HG03103 (cell line): ENCODE results near the gene TMEM132C.
"Not testable (repeated sequence)": the region's sequence is repeated elsewhere in the genome, so short reads cannot be mapped to it uniquely, and the experiment has no call there.

ENCODE experiments used
- ATAC-seq: cut with Tn5 transposase; IDR thresholded peaks from one replicate; pipeline ENCODE4 v1.9.1; 2021; ENCODE audit warnings: low read depth; ENCODE audit not compliant: unreplicated experiment

TMEM132C gene

DNA sequence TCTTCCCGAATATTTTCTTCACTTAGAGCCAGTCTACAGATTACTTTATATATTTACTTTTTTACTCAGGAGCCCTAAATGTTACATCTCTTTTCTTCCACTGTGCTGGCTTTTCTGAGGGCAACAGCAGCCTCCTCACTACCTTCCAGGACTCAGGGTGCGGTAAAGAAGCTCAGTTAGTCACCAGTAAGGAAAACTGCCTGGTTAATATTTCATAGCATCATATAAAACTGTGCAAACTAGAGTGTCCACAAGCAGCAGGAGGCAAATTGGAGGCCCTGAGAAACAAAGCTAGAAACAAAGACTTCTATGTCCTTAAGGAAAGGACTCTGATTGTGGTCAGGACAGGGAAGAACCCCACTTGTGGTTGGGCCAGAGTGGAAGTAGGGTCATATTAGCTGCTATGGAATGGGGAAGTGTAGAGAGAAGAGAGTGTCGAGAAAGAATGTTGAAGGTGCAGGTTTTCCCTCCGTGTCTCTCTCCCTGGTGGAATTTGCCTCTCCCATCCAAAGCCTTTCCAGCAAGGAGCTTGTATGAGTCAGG lies 336.7 kb downstream of the TMEM132C start:
- ATAC-seq: no peak

DNA sequence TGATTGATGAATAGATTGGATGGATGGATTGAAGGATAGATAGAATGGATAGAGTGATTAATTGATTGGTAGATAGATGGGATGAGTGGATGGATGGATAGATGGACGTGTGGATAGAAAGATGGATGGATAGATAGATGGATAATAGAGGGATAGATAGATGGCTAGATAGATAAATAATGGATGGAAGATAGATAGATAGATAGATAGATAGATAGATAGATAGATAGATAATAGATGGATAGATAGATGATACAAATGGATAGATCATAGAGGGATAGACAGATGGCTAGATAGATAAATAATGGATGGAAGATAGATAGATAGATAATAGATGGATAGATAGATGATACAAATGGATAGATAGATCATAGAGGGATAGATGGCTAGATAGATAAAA lies 337.2 kb downstream of the TMEM132C start:
- not testable (repeated sequence) for ATAC-seq

DNA sequence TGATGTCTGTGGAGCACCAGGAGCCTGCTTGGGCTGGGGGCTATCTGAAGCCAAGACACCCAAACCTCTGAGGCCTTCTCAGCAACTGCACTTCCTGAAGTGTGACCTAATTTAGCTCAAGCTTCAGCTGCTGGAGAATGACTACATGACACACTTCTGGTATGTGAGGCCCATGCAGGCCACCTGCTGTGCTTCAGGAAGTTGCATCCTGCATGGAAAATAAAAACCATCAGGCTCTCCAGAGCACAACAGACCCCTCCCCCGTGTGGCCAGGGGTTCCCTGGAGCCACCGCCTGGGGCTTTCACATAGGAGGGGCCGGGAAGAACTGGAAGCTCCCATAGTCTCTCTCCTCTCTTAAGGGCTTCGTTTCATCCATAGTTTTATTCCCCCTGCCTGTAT lies 339.1 kb downstream of the TMEM132C start:
- no peak for ATAC-seq

DNA sequence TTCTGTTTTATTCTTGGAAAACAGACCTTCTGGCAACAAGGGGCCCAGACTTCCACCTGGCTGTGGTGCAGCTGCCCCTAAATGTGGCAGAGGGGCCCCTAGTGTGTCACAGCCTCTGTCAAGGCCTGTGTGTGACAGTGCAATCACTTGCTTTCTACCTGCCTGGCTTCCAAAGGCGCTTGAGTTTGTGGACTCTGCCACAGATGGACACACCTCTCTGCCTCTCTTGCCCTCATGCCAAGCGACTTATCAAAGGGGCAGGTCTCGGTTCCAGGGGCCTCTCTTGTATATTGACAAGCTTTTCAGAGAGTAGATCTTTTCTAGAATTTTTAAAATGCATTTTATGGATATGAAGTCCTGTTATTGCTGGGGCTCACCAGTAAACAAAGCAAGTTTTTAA lies 339.6 kb downstream of the TMEM132C start:
- ATAC-seq: no peak

DNA sequence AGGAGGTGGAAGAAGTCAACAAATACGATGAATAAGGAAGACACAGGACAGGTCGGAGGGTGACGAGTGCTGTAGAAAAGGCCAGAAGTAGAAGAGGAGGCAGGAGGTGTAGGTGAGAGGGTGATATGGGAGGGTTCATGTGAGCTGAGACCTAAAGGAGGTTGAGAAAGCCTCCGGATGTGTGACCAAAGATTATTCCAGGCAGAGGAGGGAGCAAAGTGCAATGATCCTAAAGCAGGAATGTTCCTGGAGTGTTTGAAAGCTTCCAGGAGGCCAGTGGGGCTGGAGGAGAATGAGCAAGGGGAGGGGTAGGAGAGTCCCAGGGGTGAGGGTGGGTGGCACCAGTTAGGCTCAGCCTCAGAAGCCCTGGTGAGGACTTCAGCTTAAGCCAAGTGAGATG lies 340.0 kb downstream of the TMEM132C start:
- no peak for ATAC-seq

DNA sequence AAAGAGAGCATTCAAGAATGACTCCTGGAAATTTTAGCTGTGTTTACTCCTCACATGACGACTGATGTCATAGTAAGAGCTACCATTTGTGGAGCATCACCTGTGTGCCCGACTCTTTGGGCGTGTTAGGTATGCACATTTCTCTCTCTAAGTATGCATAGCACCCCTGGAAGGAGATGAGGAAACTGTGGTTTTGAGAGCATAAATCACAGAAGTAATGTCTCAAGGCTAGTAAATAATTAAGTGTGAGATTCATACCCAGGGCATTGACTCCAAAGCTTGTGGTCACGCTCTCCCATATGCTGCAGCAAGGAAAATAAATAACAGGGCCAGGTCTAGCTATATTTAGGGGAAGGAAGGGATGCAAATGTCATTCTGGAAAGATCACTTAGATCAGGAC lies 340.7 kb downstream of the TMEM132C start:
- ATAC-seq: no peak

DNA sequence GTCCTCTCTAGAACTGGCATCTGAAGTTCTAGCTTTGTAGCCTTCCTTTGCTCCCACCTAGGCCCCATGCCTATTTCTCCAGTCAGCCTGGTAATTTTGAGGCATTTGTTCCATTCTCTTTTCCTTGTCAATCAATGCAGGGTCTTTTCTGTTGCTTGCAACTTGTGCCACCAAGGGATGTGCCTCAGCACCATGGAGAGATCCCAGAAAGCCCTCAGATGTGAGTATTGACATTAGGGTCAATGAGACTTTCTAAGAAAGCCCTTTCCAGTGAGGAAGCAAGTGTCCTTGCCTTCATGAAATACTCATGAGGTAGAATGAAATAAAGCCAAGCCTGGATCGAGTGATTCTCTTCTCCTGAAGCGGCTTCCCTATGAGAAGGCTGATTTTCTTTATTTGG lies 342.9 kb downstream of the TMEM132C start:
- no peak for ATAC-seq

DNA sequence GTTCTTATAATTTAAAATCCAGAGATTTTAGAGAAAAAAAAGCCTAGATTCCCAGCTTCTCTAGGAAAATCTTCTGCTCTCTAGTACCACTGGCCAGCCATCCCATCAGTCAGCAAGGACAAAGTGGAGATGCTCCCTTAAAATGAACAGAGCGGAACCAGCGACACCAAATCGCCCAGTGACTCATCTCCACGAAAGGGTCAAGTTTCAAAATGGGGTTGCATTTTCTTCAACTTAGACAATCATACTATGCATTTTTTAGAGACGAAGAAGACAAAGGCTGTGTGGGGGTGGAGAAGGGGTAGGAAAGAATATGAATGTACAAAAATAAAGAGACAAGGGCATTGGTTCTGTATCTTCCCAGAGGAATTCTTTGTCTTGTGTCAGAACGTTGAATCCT lies 344.8 kb downstream of the TMEM132C start:
- no peak for ATAC-seq

DNA sequence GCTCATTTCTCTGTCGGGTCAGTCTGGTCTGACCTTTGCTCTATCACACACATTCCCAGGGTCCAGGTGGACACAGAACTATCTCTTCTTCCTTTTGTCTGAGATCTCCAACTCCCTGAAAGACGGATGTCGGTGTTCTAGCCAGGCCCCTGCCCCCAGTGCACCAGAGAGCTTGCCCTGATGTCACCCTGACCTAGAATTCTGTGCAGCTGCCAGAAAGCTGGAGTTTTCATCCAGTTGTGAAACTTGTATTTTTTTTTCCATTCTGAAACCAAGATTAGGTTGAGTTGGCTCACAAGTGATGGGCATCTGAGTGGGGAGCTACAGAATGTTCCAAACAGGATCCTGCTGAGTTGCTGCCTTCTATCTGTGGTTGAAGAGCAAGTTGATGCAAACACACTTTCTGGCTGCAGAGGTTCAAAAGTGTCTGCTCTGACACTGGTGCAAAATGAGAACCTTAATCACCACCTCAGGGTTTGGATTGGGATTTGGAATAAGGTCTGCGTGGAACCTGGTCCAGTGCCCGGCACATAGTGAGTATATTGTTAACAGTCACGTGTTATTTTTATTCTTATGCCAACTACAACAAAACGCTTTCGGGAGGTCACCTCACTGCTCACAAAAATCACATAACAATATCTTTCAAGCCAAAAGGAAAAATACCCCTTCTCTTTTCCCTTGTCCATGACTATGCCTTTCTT lies 345.3 kb downstream of the TMEM132C start:
- no peak for ATAC-seq

DNA sequence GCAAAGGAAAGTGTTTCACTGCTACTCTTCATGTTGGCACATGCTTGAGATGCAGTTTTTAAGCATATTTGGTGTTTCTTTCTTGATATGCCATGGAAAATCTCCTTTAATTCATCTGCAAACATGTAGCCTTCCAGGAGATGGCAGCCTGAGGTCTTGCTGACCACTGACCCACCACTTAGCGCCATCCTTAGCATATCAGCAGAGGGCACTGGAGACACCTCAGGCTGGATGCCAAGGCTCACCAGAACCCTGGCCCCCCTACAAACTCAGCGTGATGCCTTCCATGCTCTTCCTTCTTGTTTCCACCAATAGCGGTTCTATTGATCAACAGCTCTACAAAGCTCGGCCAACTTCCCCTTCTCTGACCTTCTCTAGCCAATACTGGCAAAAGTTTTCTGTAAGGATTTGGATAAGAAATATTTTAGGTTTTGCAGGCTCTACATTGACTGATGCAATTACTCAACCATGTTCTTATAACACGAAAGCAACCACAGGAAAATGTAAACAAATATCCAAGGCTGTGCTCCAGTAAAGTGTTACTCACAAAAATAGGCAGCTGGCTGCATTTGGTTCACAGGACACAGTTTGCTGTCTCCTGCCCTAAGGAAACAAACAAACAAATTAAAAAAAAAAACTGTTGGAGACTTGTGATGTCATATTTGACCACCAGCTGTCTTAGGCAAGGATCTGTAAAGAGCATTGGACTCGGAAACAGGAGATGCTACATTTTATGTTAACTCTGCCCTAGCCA lies 347.0 kb downstream of the TMEM132C start:
- ATAC-seq: no peak

DNA sequence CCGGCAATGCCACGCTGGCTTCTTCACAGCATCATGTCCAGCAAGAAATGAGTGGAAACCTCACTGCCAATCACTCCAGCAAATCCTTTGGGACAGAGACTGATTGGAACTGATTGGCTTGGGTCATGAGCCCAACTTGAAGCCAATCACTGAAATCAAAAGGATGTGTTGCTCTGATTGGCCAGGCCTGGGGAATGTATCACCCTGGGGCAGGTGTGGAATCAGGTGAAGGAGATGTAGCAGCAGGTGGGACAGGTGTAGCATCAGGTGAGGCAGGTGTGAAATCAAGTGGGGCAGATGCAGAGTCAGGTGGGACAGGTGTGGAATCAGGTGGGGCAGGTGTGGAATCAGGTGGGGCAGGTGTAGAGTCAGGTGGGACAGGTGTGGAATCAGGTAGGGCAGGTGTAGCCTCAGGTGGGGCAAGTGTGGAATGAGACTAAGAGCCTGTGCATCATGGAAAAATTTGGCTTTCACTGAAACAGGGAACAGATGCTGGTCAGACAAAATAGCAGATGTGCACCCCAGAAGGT lies 350.4 kb downstream of the TMEM132C start:
- no peak for ATAC-seq

DNA sequence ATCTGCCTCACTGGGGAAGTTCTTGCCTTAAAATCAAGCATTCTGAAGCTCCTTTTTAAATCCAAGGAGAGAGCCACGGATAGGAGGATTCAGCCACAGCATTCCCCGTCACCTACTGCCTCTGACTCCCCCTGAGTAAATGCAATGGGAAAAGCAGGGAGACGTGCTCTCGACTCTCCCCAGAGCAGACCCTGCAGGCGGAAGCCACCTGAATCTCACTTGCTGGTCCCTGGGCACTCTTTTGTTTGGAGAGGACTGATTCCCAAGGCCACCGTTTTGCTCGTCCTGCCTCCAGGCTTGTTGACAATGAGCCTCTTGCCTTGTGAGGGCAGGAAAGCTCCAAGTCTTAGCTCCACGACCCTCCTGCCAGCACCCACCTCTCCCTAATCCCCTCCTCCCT lies 352.3 kb downstream of the TMEM132C start:
- ATAC-seq: no peak

DNA sequence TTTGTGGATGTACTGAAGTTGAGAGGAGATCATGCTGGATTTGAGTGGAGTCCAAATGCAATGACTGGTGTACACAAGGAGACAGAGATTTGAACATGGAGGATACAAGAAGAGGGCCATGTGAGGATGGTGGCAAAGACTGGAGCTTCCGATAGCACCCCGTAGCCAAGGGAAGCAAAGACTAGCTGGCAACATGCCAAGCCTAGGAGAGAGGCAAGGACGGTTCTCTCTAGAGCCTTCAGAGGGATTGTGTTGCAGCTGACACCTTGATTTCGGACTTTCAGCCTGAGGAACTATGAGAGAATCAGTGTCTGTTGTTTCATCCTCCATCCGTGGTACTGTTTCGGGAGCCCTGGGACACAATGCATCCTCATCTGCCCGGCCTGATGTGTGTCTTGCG lies 354.3 kb downstream of the TMEM132C start:
- ATAC-seq: no peak

DNA sequence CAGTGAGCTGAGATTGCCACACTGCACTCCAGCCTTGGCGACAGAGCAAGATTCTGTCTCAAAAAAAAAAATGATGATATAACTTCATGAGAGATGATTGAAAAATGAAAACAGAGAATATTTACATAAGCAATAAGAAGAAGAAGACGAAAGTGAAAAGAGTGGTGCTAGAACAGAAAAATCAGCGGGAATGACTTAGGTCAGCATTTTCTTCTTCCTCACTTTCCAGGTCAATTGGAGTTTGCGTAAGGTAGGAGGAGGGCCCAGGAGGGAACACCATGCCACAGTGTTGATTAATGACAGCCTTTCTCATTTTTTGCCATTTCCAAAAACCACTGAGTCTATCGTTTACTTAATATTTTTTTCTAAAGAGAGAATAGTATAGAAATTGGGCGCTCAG lies 356.8 kb downstream of the TMEM132C start:
- ATAC-seq: no peak

DNA sequence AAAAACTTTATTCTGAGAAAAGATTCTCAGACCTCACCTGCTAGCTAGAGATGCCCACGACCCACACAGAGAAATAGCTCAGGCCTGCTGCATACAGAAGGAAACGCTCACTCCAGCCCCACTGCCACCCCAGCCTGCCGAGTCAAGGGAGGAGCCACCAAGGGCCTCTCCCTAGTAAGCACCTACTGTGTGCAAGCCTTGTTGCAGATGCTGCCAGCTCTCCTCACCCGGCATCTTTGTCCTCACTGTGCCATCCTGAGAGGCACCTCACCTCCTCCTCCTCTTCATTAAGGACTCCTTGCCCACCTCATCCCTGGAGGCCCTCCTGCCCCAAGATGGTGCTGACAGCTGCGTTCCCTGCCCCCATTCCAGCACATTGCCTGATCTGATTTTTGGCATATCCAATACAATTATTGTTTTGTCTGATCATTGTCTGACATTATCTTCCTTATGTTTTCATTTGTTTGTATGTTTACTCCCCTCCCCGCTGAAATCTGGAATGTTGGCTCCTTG lies 359.9 kb downstream of the TMEM132C start:
- ATAC-seq: no peak

DNA sequence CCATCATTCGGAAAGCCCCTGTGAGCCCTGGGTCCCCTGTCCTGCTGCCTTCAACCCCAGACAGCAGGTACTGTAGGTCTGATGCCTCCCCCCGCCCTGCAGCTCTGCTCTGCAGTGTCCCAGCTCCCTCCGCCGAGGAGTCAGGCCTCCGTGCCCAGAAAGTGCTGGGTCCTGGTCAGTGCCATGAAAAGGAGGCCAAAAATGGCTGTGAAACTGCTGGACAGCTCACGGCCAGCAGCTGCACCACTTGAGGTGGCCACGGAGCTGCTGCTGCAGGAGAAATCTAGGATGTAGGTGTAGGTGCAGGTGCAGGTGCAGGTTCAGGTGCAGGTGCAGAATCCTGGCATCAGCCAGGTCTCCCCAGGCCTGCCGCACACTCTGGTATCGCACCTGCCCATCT lies 360.7 kb downstream of the TMEM132C start:
- no peak for ATAC-seq

DNA sequence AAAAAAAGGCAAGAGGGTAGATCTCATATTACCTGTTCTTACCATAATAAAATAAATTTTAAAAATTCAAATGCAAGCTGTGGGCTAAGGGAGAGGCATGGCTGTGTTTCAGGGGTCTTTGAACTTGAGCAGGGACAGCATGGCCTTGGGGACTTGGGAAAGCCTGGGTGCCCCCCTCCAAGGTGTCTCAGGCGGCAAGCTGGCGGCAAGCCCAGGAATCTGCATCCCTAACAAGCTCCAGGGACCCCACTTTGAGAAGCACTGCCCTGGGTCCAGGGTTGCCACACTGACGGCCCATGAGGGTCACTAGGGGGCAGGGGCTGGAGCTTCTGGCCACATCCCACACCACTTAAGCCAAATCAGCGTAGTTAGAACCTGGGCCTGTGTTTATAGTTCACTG lies 363.0 kb downstream of the TMEM132C start:
- no peak for ATAC-seq

DNA sequence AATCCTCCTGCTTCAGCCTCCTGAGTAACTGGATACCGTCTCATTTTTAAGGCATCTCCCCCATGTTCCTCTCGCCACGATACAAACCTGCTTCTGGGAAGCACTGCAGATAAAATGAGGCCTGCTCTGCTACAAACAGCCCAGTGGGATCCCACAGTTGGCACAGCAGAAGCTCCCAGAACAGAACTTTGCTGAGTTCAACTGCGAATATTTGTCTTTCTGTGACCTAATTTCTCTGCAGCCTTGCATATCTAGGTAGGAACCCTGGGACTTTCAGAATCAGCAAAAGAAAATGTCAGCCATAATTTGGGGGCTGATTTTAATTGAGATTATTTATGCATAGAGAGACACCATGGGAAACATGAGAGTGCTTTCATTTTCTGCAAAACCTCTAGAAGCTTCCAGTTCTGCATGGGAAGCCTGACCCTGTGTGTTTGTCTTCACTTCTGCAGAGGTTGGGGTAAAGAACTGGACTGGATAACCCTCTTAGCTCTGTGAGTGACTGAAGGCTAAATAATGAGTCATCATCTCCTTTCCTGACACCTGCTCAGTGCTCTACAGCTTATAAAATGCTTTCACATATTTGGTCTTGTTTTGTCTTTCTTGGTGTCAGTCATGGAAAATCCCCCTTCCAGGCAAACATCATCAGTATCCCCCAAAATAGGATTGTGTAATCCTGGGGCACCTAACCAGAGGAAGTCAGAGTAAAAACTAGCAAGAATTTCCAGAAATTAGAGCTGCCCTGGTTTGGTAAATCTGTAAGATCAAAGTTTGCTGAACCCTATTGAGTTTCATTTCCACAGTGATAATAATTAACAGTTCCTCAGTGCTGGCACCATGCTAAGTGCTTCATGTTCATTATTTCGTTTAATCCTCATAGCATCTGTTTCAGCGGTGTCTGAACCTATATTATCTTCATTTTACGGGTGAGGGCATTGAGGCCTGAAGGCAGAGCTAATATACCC lies 371.0 kb downstream of the TMEM132C start:
- peak; percentile 74 for ATAC-seq

DNA sequence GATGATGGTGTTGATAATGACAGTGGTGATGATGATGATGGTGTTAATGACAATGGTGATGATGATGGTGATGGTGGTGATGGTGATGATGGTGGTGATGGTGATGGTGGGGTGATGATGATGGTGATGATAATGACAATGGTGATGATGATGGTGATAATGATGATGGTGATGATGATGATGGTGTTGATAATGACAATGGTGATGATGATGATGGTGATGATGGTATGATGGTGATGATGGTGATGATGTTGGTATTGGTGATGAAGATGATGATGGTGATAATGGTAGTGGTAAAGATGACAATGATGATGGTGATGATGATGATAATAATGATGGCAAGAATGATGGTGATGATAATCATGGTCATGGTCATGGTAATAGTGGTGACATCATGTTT lies 372.1 kb downstream of the TMEM132C start:
- no peak for ATAC-seq

DNA sequence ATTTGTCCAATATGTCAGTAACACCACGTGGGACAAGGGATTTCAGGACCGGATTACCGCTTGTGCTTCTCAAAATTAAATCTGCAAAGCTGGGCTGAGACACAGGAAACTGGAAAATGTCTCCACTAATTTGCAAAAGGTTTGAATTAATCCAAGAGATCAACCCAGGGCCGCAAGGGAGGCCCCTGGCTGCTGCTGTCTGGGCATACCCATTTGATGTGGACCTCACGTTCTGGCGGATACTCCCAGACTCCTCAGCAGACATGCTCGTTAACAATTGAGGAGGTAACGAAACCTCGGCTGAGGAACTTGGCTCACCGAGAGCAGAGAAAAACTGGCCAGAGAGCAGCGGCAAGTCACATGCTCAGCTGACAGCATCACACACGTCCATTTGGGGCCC lies 376.2 kb downstream of the TMEM132C start:
- no peak for ATAC-seq
